Thyroid gland (tissue), 4 donors: ENCODE measurements around the gene ARHGAP10. TPM values are rescaled to one million over a fixed set of nuclear protein-coding genes. Genes with fewer than 3 reads are reported as not detected.

Experiments
- DNase-seq, 2 donors: peaks; one replicate each; pipeline ENCODE4 v3.0.0-alpha.2; 2019
- H3K27ac ChIP-seq, 3 donors: fragments of 200-600 bp; sonication (generic); 1 replicate in 2 of 3; 2 replicates in 1 of 3; pipeline ENCODE4 v1.5.1; 2016 to 2019; ENCODE audit warnings: mild to moderate bottlenecking in 1 of 3, moderate library complexity in 1 of 3
- H3K27me3 ChIP-seq: fragments of 200-600 bp; sonication (generic); one replicate; pipeline ENCODE4 v1.5.1; 2019
- H3K36me3 ChIP-seq, 2 donors: fragments of 200-600 bp; sonication (generic); one replicate each; pipeline ENCODE4 v1.5.1; 2016 to 2019
- H3K4me1 ChIP-seq, 2 donors: fragments of 200-600 bp; sonication (generic); one replicate each; pipeline ENCODE4 v1.5.1; 2017 to 2019
- H3K4me3 ChIP-seq, 3 donors: fragments of 200-600 bp; sonication (generic); replicated peaks in 1 of 3; 1 replicate in 2 of 3; 2 replicates in 1 of 3; pipeline ENCODE4 v1.5.1; 2016; ENCODE audit warnings: mild to moderate bottlenecking in 1 of 3
- H3K9me3 ChIP-seq: fragments of 200-600 bp; sonication (generic); one replicate; pipeline ENCODE4 v1.5.1; 2017
- CTCF ChIP-seq, 6 experiments: fragments of 200-600 bp in 3 of 6; fragments of 450-650 bp in 3 of 6; sonication (generic) in 3 of 6; IDR thresholded peaks; one replicate each; pipeline ENCODE4 v1.5.1; 2016 to 2019; ENCODE audit warnings: antibody characterized with exemption in 6 of 6, mild to moderate bottlenecking in 2 of 6, inconsistent platforms in 1 of 6, moderate library complexity in 1 of 6
- POLR2A ChIP-seq, 2 donors: fragments of 450-650 bp; IDR thresholded peaks; one replicate each; pipeline ENCODE4 v1.6.1; 2017; ENCODE audit warnings: antibody characterized with exemption in 2 of 2, mild to moderate bottlenecking in 2 of 2, moderate library complexity in 1 of 2
- WGBS, 2 donors: methylation state at CpG; one replicate each; pipeline ENCODE4 v1.1.5; 2017; 5-methylcytosine and 5-hydroxymethylcytosine counted together
- intact Hi-C: fragments of 100-400 bp; cut with DNase I; formaldehyde crosslinking; loops from one replicate; pipeline ENCODE4 v1.15.1; 2023
- total RNA-seq, 4 donors: library from RNA; depleted of rRNA; stranded (reverse); fragments of >200 nt; gene quantifications; one replicate each; pipeline ENCODE4 v1.2.3, GENCODE V29; 2016

Gene ARHGAP10
- total RNA-seq, 4 donors from 2014 or later: 39.5 to 78.4 (median 42.0) TPM

DNA sequence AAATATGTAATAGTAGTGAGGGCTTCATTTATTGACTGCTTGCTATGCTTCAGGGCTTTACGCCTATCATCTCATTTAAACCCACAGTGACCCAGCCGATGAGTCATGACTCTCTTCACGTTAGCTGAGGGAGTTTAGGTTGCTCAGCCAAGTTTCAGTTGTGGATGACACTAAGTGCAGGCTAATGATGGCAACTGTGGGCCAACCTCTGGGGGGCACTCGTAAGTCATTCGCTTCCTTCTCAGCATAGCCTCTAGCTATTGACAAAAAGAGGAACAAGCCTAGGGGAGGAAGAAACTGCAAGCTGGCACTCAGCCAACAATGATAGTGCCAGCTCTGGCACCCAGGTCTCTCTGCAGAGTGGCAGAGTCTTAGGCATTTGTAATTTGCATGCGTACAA lies 325.0 kb downstream of the ARHGAP10 start:
- Histone ChIP-seq H3K27me3 (no peaks in the 10 kb centered on the region), H3K9me3 (no peaks in the 10 kb centered on the region), H3K27ac (no peak overlapping the region), H3K36me3 (no peaks in the 10 kb centered on the region), H3K4me3 (no peak overlapping the region), H3K4me1 (peaks cover 0 to 6% of the 10 kb centered on the region in 2 donors)
- TF ChIP-seq CTCF (IDR thresholded peaks at IDR 0.05) (no peak), POLR2A (IDR thresholded peaks at IDR 0.05) (no peak)
- DNase-seq: peak; percentile 13 to 26
- intact Hi-C loops: no loop called here
- WGBS, 2 donors: 77 to 81% methylated on average over 6 of the region's 6 CpGs

DNA sequence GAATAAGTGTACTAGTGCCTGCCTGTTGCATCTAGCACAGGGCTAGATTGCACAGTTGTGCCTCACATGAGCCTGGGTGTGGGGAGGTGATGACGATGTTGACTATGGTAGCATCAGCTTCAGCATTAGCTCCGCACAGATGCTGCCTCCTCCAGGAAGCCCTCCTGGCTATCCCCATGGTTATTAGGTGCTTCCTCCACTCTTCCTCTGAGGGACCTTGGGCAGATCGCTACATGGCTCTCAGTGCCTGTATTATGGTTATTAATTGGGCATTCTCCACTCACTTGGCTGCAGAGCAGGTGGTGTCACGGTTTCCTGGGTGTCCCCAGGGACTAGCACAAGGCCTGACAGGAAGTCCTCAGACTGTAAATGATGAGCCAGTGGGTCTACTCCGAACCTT lies 325.6 kb downstream of the ARHGAP10 start:
- Histone ChIP-seq H3K27ac (no peak overlapping the region), H3K36me3 (no peaks in the 10 kb centered on the region), H3K4me1 (peaks cover 0 to 6% of the 10 kb centered on the region in 2 donors), H3K9me3 (no peaks in the 10 kb centered on the region), H3K27me3 (no peaks in the 10 kb centered on the region), H3K4me3 (no peak overlapping the region)
- TF ChIP-seq POLR2A (IDR thresholded peaks at IDR 0.05) (no peak), CTCF (IDR thresholded peaks at IDR 0.05) (no peak)
- intact Hi-C loops: no loop called here
- DNase-seq: no peak
- 82 to 90% methylated on average over 5 of the region's 5 CpGs for WGBS, 2 donors

DNA sequence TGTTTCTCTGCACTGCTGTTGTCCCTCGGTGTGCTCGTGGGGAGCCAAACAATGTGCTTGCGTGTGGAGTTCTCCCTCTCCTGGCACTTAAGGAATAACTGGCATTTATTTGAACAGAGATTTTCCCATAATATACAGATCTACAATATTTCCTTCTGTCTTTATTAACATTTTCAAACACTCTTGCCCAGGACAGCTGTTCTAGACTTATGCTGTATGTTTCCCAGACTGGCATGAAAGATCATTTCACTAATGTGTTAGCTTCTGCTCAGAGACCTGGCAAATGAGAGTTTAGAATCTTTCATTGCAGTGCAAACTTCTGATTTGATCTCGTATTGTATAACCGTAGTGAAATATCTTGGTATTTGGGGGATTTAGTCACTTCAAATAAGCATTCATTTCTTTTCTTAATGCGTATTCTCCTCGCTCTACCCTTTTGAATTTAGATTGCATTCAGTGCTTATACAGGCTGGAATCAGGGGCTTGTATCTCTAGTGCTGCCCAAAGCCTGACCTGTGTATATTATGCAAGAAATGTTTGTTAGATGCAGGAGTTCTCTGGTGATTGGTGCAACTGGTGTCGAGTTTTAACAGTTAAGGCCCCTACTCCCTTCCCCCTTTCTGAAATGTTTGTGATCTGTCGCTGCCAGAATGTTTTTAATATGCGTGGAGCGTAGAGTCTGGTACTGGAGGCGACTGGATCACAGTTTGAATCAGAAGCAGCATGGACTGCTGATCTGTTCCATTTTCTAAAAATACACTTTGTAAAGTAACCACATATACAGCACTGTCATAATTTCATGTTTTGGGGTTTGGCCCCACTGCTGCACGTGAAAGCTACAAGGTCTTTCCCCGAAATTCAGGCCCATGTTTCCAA lies 326.3 kb downstream of the ARHGAP10 start:
- Histone ChIP-seq H3K36me3 (no peaks in the 10 kb centered on the region), H3K27ac (no peak overlapping the region), H3K4me1 (peaks cover 0 to 6% of the 10 kb centered on the region in 2 donors), H3K4me3 (no peak overlapping the region), H3K9me3 (no peaks in the 10 kb centered on the region), H3K27me3 (no peaks in the 10 kb centered on the region)
- intact Hi-C loops: no loop called here
- no peak for TF ChIP-seq CTCF (IDR thresholded peaks at IDR 0.05)
- no peak for TF ChIP-seq POLR2A (IDR thresholded peaks at IDR 0.05)
- WGBS, 2 donors: 95% methylated on average over 14 of the region's 14 CpGs
- no peak for DNase-seq

GRCh38 chr4:148059617-148060180 lies 327.8 kb downstream of the ARHGAP10 start:
- TF ChIP-seq POLR2A (IDR thresholded peaks at IDR 0.05) (no peak), CTCF (IDR thresholded peaks at IDR 0.05) (no peak)
- intact Hi-C loops: no loop called here
- no peak overlapping the region for H3K27ac ChIP-seq
- 89 to 90% methylated on average over 10 of the region's 10 CpGs for WGBS, 2 donors
- H3K4me1 ChIP-seq: no peaks in the 10 kb centered on the region
- no peak overlapping the region for H3K4me3 ChIP-seq
- DNase-seq: no peak
- H3K36me3 ChIP-seq: no peaks in the 10 kb centered on the region
- no peaks in the 10 kb centered on the region for H3K27me3 ChIP-seq
- no peaks in the 10 kb centered on the region for H3K9me3 ChIP-seq
